Measurements from ENCODE around the gene DPYD.

Gene DPYD

GRCh38 chr1:97920832-97921571, at the start of gene DPYD:
Gene DPYD (minus strand): TSS chr1:97921034. CDS start chr1:97920922, 112 bp downstream.
- Histone ChIP-seq H3K4me1 (peaks cover 8% of the 10 kb centered on the region), H3K27me3 (ENCODE audit: low read depth) (peaks cover 40% of the 10 kb centered on the region), H3K4me3 (peak within 1 kb of the TSS; percentile 32), H3K36me3 (replicated peaks) (no peaks in the 10 kb centered on the region), H3K9me3 (no peaks in the 10 kb centered on the region)
- DNase-seq (ENCODE audit: low spot score in 2 of 2) = peak; percentile 60 to 83
- in situ Hi-C loops (cut with MboI; ENCODE audit: low sequenced_read_pairs) = no loop called here

GRCh38 chr1:97960470-97960869, 39.6 kb upstream of the DPYD start:
- DNase-seq (ENCODE audit: low spot score in 2 of 2) = no peak

GRCh38 chr1:97947695-97948094, 26.9 kb upstream of the DPYD start:
- DNase-seq (ENCODE audit: low spot score in 2 of 2) = no peak
- Histone ChIP-seq H3K36me3 (replicated peaks) (no peaks in the 10 kb centered on the region), H3K4me3 (no peak overlapping the region), H3K4me1 (no peaks in the 10 kb centered on the region), H3K9me3 (no peaks in the 10 kb centered on the region), H3K27me3 (ENCODE audit: low read depth) (no peaks in the 10 kb centered on the region)
- in situ Hi-C loops (cut with MboI; ENCODE audit: low sequenced_read_pairs) = no loop called here

More at GRCh38 chr1:97960470-97960869, 39.6 kb upstream of the DPYD start:
- H3K4me3 ChIP-seq = no peak overlapping the region
- in situ Hi-C loops (cut with MboI; ENCODE audit: low sequenced_read_pairs) = no loop called here
- H3K27me3 ChIP-seq (ENCODE audit: low read depth) = no peaks in the 10 kb centered on the region
- no peaks in the 10 kb centered on the region for H3K9me3 ChIP-seq
- H3K4me1 ChIP-seq = no peaks in the 10 kb centered on the region
- no peaks in the 10 kb centered on the region for H3K36me3 ChIP-seq (replicated peaks)

- Histone ChIP-seq H3K4me3 (no peak overlapping the region), H3K9me3 (no peaks in the 10 kb centered on the region), H3K4me1 (no peaks in the 10 kb centered on the region), H3K36me3 (replicated peaks) (no peaks in the 10 kb centered on the region), H3K27me3 (ENCODE audit: low read depth) (no peaks in the 10 kb centered on the region; the same call in 1 of the 2 replicates)
- in situ Hi-C loops (cut with MboI; ENCODE audit: low sequenced_read_pairs) = no loop called here
- no peak for DNase-seq (ENCODE audit: low spot score in 2 of 2)
These were observed 22.5 kb upstream of the DPYD start for GRCh38 chr1:97943354-97943753.

GRCh38 chr1:97942161-97943123, 21.6 kb upstream of the DPYD start:
- H3K4me3 ChIP-seq = no peak overlapping the region
- no peaks in the 10 kb centered on the region for H3K36me3 ChIP-seq (replicated peaks)
- no peaks in the 10 kb centered on the region for H3K4me1 ChIP-seq
- in situ Hi-C loops (cut with MboI; ENCODE audit: low sequenced_read_pairs) = no loop called here
- no peaks in the 10 kb centered on the region; the same call in 1 of the 2 replicates for H3K27me3 ChIP-seq (ENCODE audit: low read depth)
- no peaks in the 10 kb centered on the region for H3K9me3 ChIP-seq
- no peak for DNase-seq (ENCODE audit: low spot score in 2 of 2)

- Histone ChIP-seq H3K36me3 (replicated peaks) (no peaks in the 10 kb centered on the region), H3K4me3 (no peak overlapping the region), H3K4me1 (no peaks in the 10 kb centered on the region), H3K27me3 (ENCODE audit: low read depth) (peaks cover 2% of the 10 kb centered on the region; the same call in 1 of the 2 replicates), H3K9me3 (no peaks in the 10 kb centered on the region)
- DNase-seq (ENCODE audit: low spot score in 2 of 2) = no peak
- in situ Hi-C loops (cut with MboI; ENCODE audit: low sequenced_read_pairs) = no loop called here
These were observed 17.4 kb upstream of the DPYD start for GRCh38 chr1:97938285-97938642.

- Histone ChIP-seq H3K36me3 (replicated peaks) (no peaks in the 10 kb centered on the region), H3K4me3 (no peak overlapping the region), H3K27me3 (ENCODE audit: low read depth) (peaks cover 2% of the 10 kb centered on the region; the same call in 1 of the 2 replicates), H3K4me1 (no peaks in the 10 kb centered on the region), H3K9me3 (no peaks in the 10 kb centered on the region)
- DNase-seq (ENCODE audit: low spot score in 2 of 2) = no peak
- in situ Hi-C loops (cut with MboI; ENCODE audit: low sequenced_read_pairs) = no loop called here
These were observed 16.1 kb upstream of the DPYD start for GRCh38 chr1:97936976-97937375.

- H3K27me3 ChIP-seq (ENCODE audit: low read depth) = peaks cover 2% of the 10 kb centered on the region; the same call in 1 of the 2 replicates
- H3K4me1 ChIP-seq = no peaks in the 10 kb centered on the region
- H3K36me3 ChIP-seq (replicated peaks) = no peaks in the 10 kb centered on the region
- no peaks in the 10 kb centered on the region for H3K9me3 ChIP-seq
- H3K4me3 ChIP-seq = no peak overlapping the region
- DNase-seq (ENCODE audit: low spot score in 2 of 2) = no peak
- in situ Hi-C loops (cut with MboI; ENCODE audit: low sequenced_read_pairs) = no loop called here
These were observed 13.7 kb upstream of the DPYD start for GRCh38 chr1:97934491-97934890.

GRCh38 chr1:97929874-97930851, 9.3 kb upstream of the DPYD start:
- Histone ChIP-seq H3K4me1 (no peaks in the 10 kb centered on the region), H3K9me3 (no peaks in the 10 kb centered on the region), H3K36me3 (replicated peaks) (no peaks in the 10 kb centered on the region), H3K4me3 (no peak overlapping the region), H3K27me3 (ENCODE audit: low read depth) (no peaks in the 10 kb centered on the region; the same call in 1 of the 2 replicates)
- DNase-seq (ENCODE audit: low spot score in 2 of 2) = no peak
- in situ Hi-C loops (cut with MboI; ENCODE audit: low sequenced_read_pairs) = no loop called here

GRCh38 chr1:97926017-97926708, 5.3 kb upstream of the DPYD start:
- DNase-seq (ENCODE audit: low spot score in 2 of 2) = no peak
- Histone ChIP-seq H3K36me3 (replicated peaks) (no peaks in the 10 kb centered on the region), H3K9me3 (no peaks in the 10 kb centered on the region), H3K4me3 (no peak overlapping the region), H3K27me3 (ENCODE audit: low read depth) (no peaks in the 10 kb centered on the region), H3K4me1 (no peaks in the 10 kb centered on the region)
- in situ Hi-C loops (cut with MboI; ENCODE audit: low sequenced_read_pairs) = no loop called here

- in situ Hi-C loops (cut with MboI; ENCODE audit: low sequenced_read_pairs) = no loop called here
- H3K4me1 ChIP-seq = peaks cover 4% of the 10 kb centered on the region
- peaks cover 6% of the 10 kb centered on the region for H3K27me3 ChIP-seq (ENCODE audit: low read depth)
- H3K4me3 ChIP-seq = no peak overlapping the region
- no peaks in the 10 kb centered on the region for H3K36me3 ChIP-seq (replicated peaks)
- no peak for DNase-seq (ENCODE audit: low spot score in 2 of 2)
- H3K9me3 ChIP-seq = no peaks in the 10 kb centered on the region
These were observed 4.3 kb upstream of the DPYD start for GRCh38 chr1:97925151-97925550.

- H3K9me3 ChIP-seq = no peaks in the 10 kb centered on the region
- in situ Hi-C loops (cut with MboI; ENCODE audit: low sequenced_read_pairs) = no loop called here
- H3K36me3 ChIP-seq (replicated peaks) = no peaks in the 10 kb centered on the region
- H3K4me3 ChIP-seq = no peak overlapping the region
- peaks cover 8% of the 10 kb centered on the region for H3K4me1 ChIP-seq
- no peak for DNase-seq (ENCODE audit: low spot score in 2 of 2)
- H3K27me3 ChIP-seq (ENCODE audit: low read depth) = peaks cover 19% of the 10 kb centered on the region
These were observed 3.0 kb upstream of the DPYD start for GRCh38 chr1:97923811-97924210.
